HepG2 (cell line): ENCODE results near the gene FBXO8. TPM values are rescaled to one million over a fixed set of nuclear protein-coding genes. Genes with fewer than 3 reads are reported as not detected.

Experiments used
- ATAC-seq: fragments of 200-7000 bp; cut with Tn5 transposase; 3 replicates; pipeline ENCODE4 v1.9.1; 2020; ENCODE audit warnings: mild to moderate bottlenecking, moderate library complexity
- BruUV-seq: library from RNA; stranded (reverse); fragments of 400-500 nt; replicated peaks from 2 replicates; lab custom pipeline; 2021; lab: Mats Ljungman, UMichigan
- CTCF ChIA-PET: fragments of 300-600 bp; formaldehyde crosslinking; extraction: SDS; loops from one replicate; lab custom pipeline; 2021; ENCODE audit warnings: low total read pairs, inconsistent platforms, low intra/inter-chr PET ratio; lab: Yijun Ruan, JAX
- POLR2A ChIA-PET: fragments of 350-600 bp; sonication (Branson Sonifier 250); formaldehyde crosslinking; loops from one replicate; lab custom pipeline; 2020; ENCODE audit warnings: antibody characterized with exemption, inconsistent platforms; lab: Yijun Ruan, JAX
- DNase-seq: peaks from one replicate; pipeline ENCODE4 v3.0.0-alpha.2; 2015; ENCODE audit warnings: low spot score
- FAIRE-seq: peaks from 3 replicates; lab custom pipeline; 2011; peaks lifted over from hg19 to GRCh38; lab: Jason Lieb, UNC
- H2AFZ ChIP-seq: one replicate; pipeline ENCODE4 v1.6.1; 2011; ENCODE audit warnings: low read length, inconsistent platforms
- H3K27ac ChIP-seq: fragments of 300-600 bp; 3 replicates; pipeline ENCODE4 v1.8.0; 2011; ENCODE audit warnings: mixed run types, mild to moderate bottlenecking, mixed read lengths, low read length, inconsistent platforms; ENCODE audit not compliant: insufficient read depth; ENCODE audit errors: extremely low read length
- H3K27me3 ChIP-seq, 2 experiments: fragments of 200-600 bp in 1 of 2; 2 replicates in 1 of 2; 3 replicates in 1 of 2; pipeline versions ENCODE4 v1.6.0 to v1.8.0; 2011; ENCODE audit warnings: low read length in 2 of 2, mild to moderate bottlenecking in 2 of 2, moderate library complexity in 2 of 2, inconsistent platforms in 1 of 2; ENCODE audit not compliant: insufficient read depth in 2 of 2, control insufficient read depth in 1 of 2
- H3K36me3 ChIP-seq, 2 experiments: fragments of 200-600 bp in 1 of 2; replicated peaks in 1 of 2; 2 replicates in 1 of 2; 3 replicates in 1 of 2; pipeline versions ENCODE4 v1.5.1 to v1.8.0; 2011; ENCODE audit warnings: low read length in 2 of 2, inconsistent platforms in 1 of 2; ENCODE audit not compliant: insufficient read depth in 2 of 2, control insufficient read depth in 1 of 2
- H3K4me1 ChIP-seq: 2 replicates; pipeline ENCODE4 v1.5.1; 2012; ENCODE audit warnings: low read length, inconsistent platforms; ENCODE audit not compliant: insufficient read depth
- H3K4me2 ChIP-seq: 2 replicates; pipeline ENCODE4 v1.6.0; 2011; ENCODE audit warnings: low read depth, low read length, inconsistent platforms
- H3K4me3 ChIP-seq, 3 experiments: fragments of 200-600 bp in 1 of 3; sonication (generic), shearing (Covaris generic) in 1 of 3; replicated peaks in 1 of 3; 2 replicates each; pipeline ENCODE4 v1.5.1; 2011 to 2016; ENCODE audit warnings: low read length in 3 of 3, inconsistent platforms in 2 of 3, low read depth in 2 of 3, mild to moderate bottlenecking in 2 of 3, control low read depth in 1 of 3, mixed read lengths in 1 of 3; ENCODE audit not compliant: insufficient read depth in 1 of 3
- H3K79me2 ChIP-seq: one replicate; pipeline ENCODE4 v1.6.1; 2011; ENCODE audit warnings: low read length, inconsistent platforms; ENCODE audit not compliant: insufficient read depth
- H3K9ac ChIP-seq: 2 replicates; pipeline ENCODE4 v1.6.0; 2011; ENCODE audit warnings: mild to moderate bottlenecking, low read depth, low read length, inconsistent platforms; ENCODE audit not compliant: insufficient read depth
- H3K9me3 ChIP-seq: 2 replicates; pipeline ENCODE4 v1.5.1; 2012; ENCODE audit warnings: mild to moderate bottlenecking, low read length
- H4K20me1 ChIP-seq: 2 replicates; pipeline ENCODE4 v1.6.0; 2011; ENCODE audit warnings: inconsistent platforms, mild to moderate bottlenecking, low read length, moderate library complexity; ENCODE audit not compliant: insufficient read depth
- FOXJ3 ChIP-seq: sonication (generic); formaldehyde crosslinking; IDR thresholded peaks from 2 replicates; pipeline ENCODE4 v1.4.0; 2020; ENCODE audit warnings: missing genetic modification reagents, mild to moderate bottlenecking, borderline replicate concordance
- HOXA5 ChIP-seq: sonication (generic); formaldehyde crosslinking; IDR thresholded peaks from 2 replicates; pipeline ENCODE4 v1.4.0; 2020; ENCODE audit warnings: missing genetic modification reagents
- MAF1 ChIP-seq: sonication (generic); formaldehyde crosslinking; IDR thresholded peaks from 2 replicates; pipeline ENCODE4 v1.5.0; 2020; ENCODE audit warnings: missing genetic modification reagents, borderline replicate concordance
- MEIS1 ChIP-seq: sonication (generic); formaldehyde crosslinking; IDR thresholded peaks from 2 replicates; pipeline ENCODE4 v1.9.0; 2021; ENCODE audit warnings: mild to moderate bottlenecking, missing genetic modification reagents, moderate library complexity, borderline replicate concordance
- SP140L ChIP-seq: sonication (generic); formaldehyde crosslinking; IDR thresholded peaks from 2 replicates; pipeline ENCODE4 v1.4.0; 2020; ENCODE audit warnings: missing genetic modification reagents, borderline replicate concordance
- TBX2 ChIP-seq: sonication (generic); formaldehyde crosslinking; IDR thresholded peaks from 2 replicates; pipeline ENCODE4 v1.5.0; 2020; ENCODE audit warnings: missing genetic modification reagents, mild to moderate bottlenecking, borderline replicate concordance
- TGIF2 ChIP-seq: IDR thresholded peaks from 2 replicates; pipeline ENCODE4 v1.6.1; 2016; ENCODE audit warnings: control low read depth, missing compliant biosample characterization
- TP53 ChIP-seq: sonication (generic); formaldehyde crosslinking; conservative IDR thresholded peaks from 2 replicates; pipeline ENCODE4 v1.4.0; 2020; ENCODE audit warnings: missing genetic modification reagents
- ZBTB25 ChIP-seq: IDR thresholded peaks from 2 replicates; pipeline ENCODE4 v1.6.1; 2018; ENCODE audit warnings: missing genetic modification reagents
- ZBTB26 ChIP-seq: IDR thresholded peaks from 2 replicates; pipeline ENCODE4 v1.6.1; 2016; ENCODE audit warnings: missing compliant biosample characterization, missing genetic modification reagents, borderline replicate concordance
- ZEB1 ChIP-seq: IDR thresholded peaks from 2 replicates; pipeline ENCODE4 v1.6.1; 2012; ENCODE audit warnings: mild to moderate bottlenecking, low read depth, inconsistent platforms; ENCODE audit not compliant: insufficient replicate concordance
- ZHX1 ChIP-seq: sonication (generic); formaldehyde crosslinking; IDR thresholded peaks from 2 replicates; pipeline ENCODE4 v1.8.1; 2022; ENCODE audit warnings: low read depth, mild to moderate bottlenecking, missing genetic modification reagents
- ZKSCAN8 ChIP-seq: IDR thresholded peaks from 2 replicates; pipeline ENCODE4 v1.6.1; 2016; ENCODE audit warnings: borderline replicate concordance, missing genetic modification reagents, missing compliant biosample characterization
- ZNF577 ChIP-seq: sonication (generic); formaldehyde crosslinking; IDR thresholded peaks from 2 replicates; pipeline ENCODE4 v1.4.0; 2020; ENCODE audit warnings: mild to moderate bottlenecking, low read depth, missing genetic modification reagents, borderline replicate concordance
- ZNF775 ChIP-seq: sonication (generic); formaldehyde crosslinking; IDR thresholded peaks from 2 replicates; pipeline ENCODE4 v1.4.0; 2020; ENCODE audit warnings: missing genetic modification reagents, mild to moderate bottlenecking, moderate library complexity, borderline replicate concordance
- WGBS: methylation state at CpG from one replicate; pipeline ENCODE4 v1.1.6; 2017; ENCODE audit warnings: low lambda C conversion rate; 5-methylcytosine and 5-hydroxymethylcytosine counted together
- in situ Hi-C: cut with HindIII; loops from 2 replicates; pipeline ENCODE4 v1.10.0; 2017; ENCODE audit warnings: low pct_unique_long_range_greater_than_20kb; ENCODE audit not compliant: extremely low pct_ligation_motif_present
- intact Hi-C: fragments of 100-400 bp; cut with micrococcal nuclease; formaldehyde crosslinking; loops from one replicate; pipeline ENCODE4 v1.10.0; 2022; ENCODE audit not compliant: unreplicated experiment
- polyA plus RNA-seq, 8 experiments: library from polyadenylated mRNA; depleted of rRNA in 3 of 8; stranded (reverse) in 7 of 8; unstranded in 1 of 8; fragments of >200 nt; fragmentation: Illumina TruSeq in 4 of 8; extraction: Trizol in 4 of 8; gene quantifications; 2 replicates each; pipeline versions ENCODE4 v1.2.1 to v1.2.3, GENCODE V29; 2011 to 2016; ENCODE audit warnings: low read depth in 4 of 8, missing spikeins in 1 of 8, mixed read lengths in 1 of 8; ENCODE audit not compliant: insufficient read depth in 1 of 8
- total RNA-seq, 5 experiments: library from RNA; depleted of rRNA; stranded (reverse); fragments of >200 nt; fragmentation: Illumina TruSeq; extraction: Trizol; gene quantifications; 2 replicates each; pipeline ENCODE4 v1.2.3, GENCODE V29; 2016; ENCODE audit warnings: low read depth in 1 of 5
- TF ChIP-seq, protein P1 (sequence below): sonication (generic); formaldehyde crosslinking; IDR thresholded peaks from 2 replicates; pipeline ENCODE4 v1.4.0; 2020; ENCODE audit warnings: mild to moderate bottlenecking, missing genetic modification reagents

The FBXO8 gene
- total and polyA plus RNA-seq, 2 of the 13 experiments (the other 11 are each of a cell fraction or from before 2014, with no cell fraction given) = 11.7 to 15.2 TPM

GRCh38 chr4:174273930-174274329 lies 9.5 kb downstream of the FBXO8 start:
- ATAC-seq = no peak
- no peak overlapping the region for H2AFZ ChIP-seq
- H3K9ac ChIP-seq = no peak overlapping the region
- no peaks in the 10 kb centered on the region for H3K79me2 ChIP-seq
- no peaks in the 10 kb centered on the region for H4K20me1 ChIP-seq
- no peaks in the 10 kb centered on the region for H3K4me1 ChIP-seq
- ChIA-PET POLR2A (no interaction called here), CTCF (no interaction called here)
- in situ Hi-C loops = no loop called here
- intact Hi-C loops = no loop called here
- H3K4me2 ChIP-seq = no peak overlapping the region
- H3K36me3 ChIP-seq = no peaks in the 10 kb centered on the region
- BruUV-seq = no TSS peak
- no peak for DNase-seq
- no peaks in the 10 kb centered on the region for H3K9me3 ChIP-seq
- TF ChIP-seq FOXJ3 (CRISPR knock-in tag) (no peak), ZEB1 (no peak), ZNF577 (CRISPR knock-in tag) (no peak), MEIS1 (CRISPR knock-in tag) (no peak), TGIF2 (CRISPR knock-in tag) (no peak), ZBTB25 (CRISPR knock-in tag) (no peak), TBX2 (CRISPR knock-in tag) (no peak), SP140L (no peak), MAF1 (CRISPR knock-in tag) (no peak), ZKSCAN8 (CRISPR knock-in tag) (no peak), ZHX1 (CRISPR knock-in tag) (no peak), HOXA5 (CRISPR knock-in tag) (no peak), ZBTB26 (CRISPR knock-in tag) (no peak), TP53 (no peak), ZNF775 (CRISPR knock-in tag) (no peak)
- TF ChIP-seq, protein P1, sequence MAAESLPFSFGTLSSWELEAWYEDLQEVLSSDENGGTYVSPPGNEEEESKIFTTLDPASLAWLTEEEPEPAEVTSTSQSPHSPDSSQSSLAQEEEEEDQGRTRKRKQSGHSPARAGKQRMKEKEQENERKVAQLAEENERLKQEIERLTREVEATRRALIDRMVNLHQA (CRISPR knock-in tag) = no peak
- H3K4me3 ChIP-seq = no peak overlapping the region
- WGBS = 93% methylated on average over 5 of the region's 5 CpGs
- FAIRE-seq = no peak
- no peaks in the 10 kb centered on the region; a peak in 1 of 5 replicates for H3K27me3 ChIP-seq
- H3K27ac ChIP-seq = no peak overlapping the region
